Measurements from ENCODE around the gene ELMO1. TPM values are rescaled to one million over a fixed set of nuclear protein-coding genes. Genes with fewer than 3 reads are reported as not detected.

ELMO1 gene
- total RNA-seq, 1 experiment from 2014 or later, result 7.8 TPM

DNA sequence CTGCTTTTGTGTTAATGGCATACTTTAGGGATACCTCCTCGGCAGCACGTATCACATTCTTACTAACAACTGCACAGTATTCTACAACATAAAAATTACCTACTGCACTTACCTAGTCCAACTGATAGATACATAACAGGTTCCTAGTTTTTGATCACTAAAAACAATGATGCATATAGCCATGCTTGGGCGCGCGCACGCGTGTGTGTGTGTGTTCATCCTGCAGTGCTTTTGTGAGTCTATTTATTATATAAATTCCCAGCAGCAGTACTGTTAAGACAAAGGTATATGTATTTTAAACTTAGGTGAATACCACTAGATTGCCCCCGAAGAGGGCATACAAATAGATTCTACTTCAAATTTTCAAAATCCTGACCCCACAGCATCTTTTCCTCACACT is 181.4 kb downstream of the ELMO1 start:
- no peak overlapping the region for H3K18ac ChIP-seq (ENCODE audit: insufficient read length, low read depth, low read length)
- H3K79me1 ChIP-seq (ENCODE audit: insufficient read depth, low read depth, low read length, poor library complexity, severe bottlenecking), result no peaks in the 10 kb centered on the region
- Mint-ChIP-seq H3K9me3 (no peaks in the 10 kb centered on the region), H3K27me3 (ENCODE audit: low read depth) (no peaks in the 10 kb centered on the region), H3K36me3 (ENCODE audit: insufficient read depth in 1 of 3, low read depth in 3 of 3) (peaks cover 0 to 5% (median 0%) of the 10 kb centered on the region in 3 experiments; a peak in 2 of 7 replicates), H3K4me3 (no peak overlapping the region), H3K27ac (no peak overlapping the region), H3K4me1 (peaks cover 10 to 11% of the 10 kb centered on the region in 2 experiments)
- H2BK20ac ChIP-seq (ENCODE audit: low read depth, low read length, poor library complexity, severe bottlenecking), result no peak overlapping the region
- no peak overlapping the region for H3K14ac ChIP-seq (ENCODE audit: insufficient read depth, low read length)
- no peak overlapping the region for H3K23ac ChIP-seq (ENCODE audit: insufficient read length, low read depth, low read length)
- no peaks in the 10 kb centered on the region for H3K79me2 ChIP-seq (ENCODE audit: insufficient read depth, low read length)
- no peak for DNase-seq
- H3K4me2 ChIP-seq (ENCODE audit: insufficient read depth, insufficient read length, low read length), result no peak overlapping the region
- H4K8ac ChIP-seq (replicated peaks; ENCODE audit: insufficient read length, low read depth, low read length), result no peak overlapping the region
- no peaks in the 10 kb centered on the region for H3K23me2 ChIP-seq (ENCODE audit: insufficient read length, low read depth, low read length, poor library complexity, severe bottlenecking)
- no peak overlapping the region for H3K4ac ChIP-seq (ENCODE audit: low read depth, low read length)
- H2AK5ac ChIP-seq (ENCODE audit: insufficient read length, low read length), result no peak overlapping the region
- H3T11ph ChIP-seq (ENCODE audit: low read length), result no peak overlapping the region
- H3K9me3 ChIP-seq (ENCODE audit: control insufficient read depth, low read depth, low read length), result no peaks in the 10 kb centered on the region
- no peaks in the 10 kb centered on the region for H3K27me3 ChIP-seq (ENCODE audit: insufficient read depth, low read length)
- WGBS (ENCODE audit: extremely low coverage, insufficient read length, low lambda C conversion rate), result no CpG with 5 or more reads among the region's 8 CpGs
- no peak overlapping the region for H4K5ac ChIP-seq (ENCODE audit: insufficient read length, low read depth, low read length)
- no peak overlapping the region for H3K56ac ChIP-seq (ENCODE audit: insufficient read length, low read depth, low read length)
- no peak overlapping the region for H2BK120ac ChIP-seq (ENCODE audit: low read depth, low read length, poor library complexity, severe bottlenecking)
- H2BK15ac ChIP-seq (ENCODE audit: low read depth, low read length), result no peak overlapping the region
- H3K4me1 ChIP-seq (ENCODE audit: insufficient read depth, low read length), result no peaks in the 10 kb centered on the region
- H4K20me1 ChIP-seq (ENCODE audit: control insufficient read depth, insufficient read depth, insufficient read length), result no peaks in the 10 kb centered on the region
- no peak overlapping the region for H2AFZ ChIP-seq (ENCODE audit: low read length)
- no peak overlapping the region for H3K9ac ChIP-seq (ENCODE audit: extremely low read depth, insufficient read length, low read length)
- H3K27ac ChIP-seq (ENCODE audit: insufficient read length, low read depth, low read length), result no peak overlapping the region
- TF ChIP-seq, protein P1, sequence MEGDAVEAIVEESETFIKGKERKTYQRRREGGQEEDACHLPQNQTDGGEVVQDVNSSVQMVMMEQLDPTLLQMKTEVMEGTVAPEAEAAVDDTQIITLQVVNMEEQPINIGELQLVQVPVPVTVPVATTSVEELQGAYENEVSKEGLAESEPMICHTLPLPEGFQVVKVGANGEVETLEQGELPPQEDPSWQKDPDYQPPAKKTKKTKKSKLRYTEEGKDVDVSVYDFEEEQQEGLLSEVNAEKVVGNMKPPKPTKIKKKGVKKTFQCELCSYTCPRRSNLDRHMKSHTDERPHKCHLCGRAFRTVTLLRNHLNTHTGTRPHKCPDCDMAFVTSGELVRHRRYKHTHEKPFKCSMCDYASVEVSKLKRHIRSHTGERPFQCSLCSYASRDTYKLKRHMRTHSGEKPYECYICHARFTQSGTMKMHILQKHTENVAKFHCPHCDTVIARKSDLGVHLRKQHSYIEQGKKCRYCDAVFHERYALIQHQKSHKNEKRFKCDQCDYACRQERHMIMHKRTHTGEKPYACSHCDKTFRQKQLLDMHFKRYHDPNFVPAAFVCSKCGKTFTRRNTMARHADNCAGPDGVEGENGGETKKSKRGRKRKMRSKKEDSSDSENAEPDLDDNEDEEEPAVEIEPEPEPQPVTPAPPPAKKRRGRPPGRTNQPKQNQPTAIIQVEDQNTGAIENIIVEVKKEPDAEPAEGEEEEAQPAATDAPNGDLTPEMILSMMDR (conservative IDR thresholded peaks at IDR 0.05), result no peak
- H2BK12ac ChIP-seq (ENCODE audit: insufficient read length, low read depth, low read length), result no peak overlapping the region
- no peak overlapping the region for H2BK5ac ChIP-seq (ENCODE audit: insufficient read length, low read length)
- H4K91ac ChIP-seq (ENCODE audit: insufficient read length, low read depth, low read length), result no peak overlapping the region
